PC-9 (cell line): Measurements from ENCODE around the gene LONRF3. TPM values are rescaled to one million over a fixed set of nuclear protein-coding genes. Genes with fewer than 3 reads are reported as not detected.

Experiments
- BruUV-seq: library from RNA; stranded (reverse); fragments of 400-500 nt; replicated peaks from 2 replicates; lab custom pipeline; 2021; lab: Mats Ljungman, UMichigan
- CTCF ChIA-PET: fragments of 300-600 bp; sonication (Branson Sonifier 250); formaldehyde crosslinking; loops from one replicate; lab custom pipeline; 2022; ENCODE audit warnings: antibody characterized with exemption; lab: Charles Lee
- POLR2A ChIA-PET: fragments of 300-600 bp; sonication (Branson Sonifier 250); formaldehyde crosslinking; loops from one replicate; lab custom pipeline; 2022; ENCODE audit warnings: antibody characterized with exemption; ENCODE audit not compliant: unreplicated experiment; lab: Charles Lee
- DNase-seq, 2 experiments: peaks; one replicate each; pipeline versions ENCODE4 v3.0.0 to v3.0.0-alpha.2; 2015 to 2022; ENCODE audit warnings: mixed read lengths in 1 of 2
- H2AFZ ChIP-seq: fragments of 200-600 bp; sonication (generic); 2 replicates; pipeline ENCODE4 v1.8.1; 2017; ENCODE audit warnings: antibody characterized with exemption
- H3F3A ChIP-seq: fragments of 200-600 bp; sonication (generic); 2 replicates; pipeline ENCODE4 v1.8.1; 2017; ENCODE audit warnings: antibody characterized with exemption, mild to moderate bottlenecking, low read depth; ENCODE audit not compliant: insufficient read depth
- H3K27ac ChIP-seq: fragments of 200-600 bp; sonication (generic); 2 replicates; pipeline ENCODE4 v1.6.1; 2016; ENCODE audit warnings: mixed run types
- H3K27me3 ChIP-seq: fragments of 200-600 bp; sonication (generic); 2 replicates; pipeline ENCODE4 v1.6.1; 2016; ENCODE audit warnings: low read depth, mixed run types; ENCODE audit not compliant: insufficient read depth
- H3K36me3 ChIP-seq: fragments of 200-600 bp; sonication (generic); 2 replicates; pipeline ENCODE4 v1.6.1; 2016; ENCODE audit warnings: low read depth, mixed run types
- H3K4me1 ChIP-seq: fragments of 200-600 bp; sonication (generic); replicated peaks from 2 replicates; pipeline ENCODE4 v1.6.1; 2016; ENCODE audit warnings: mixed run types; ENCODE audit not compliant: insufficient read depth
- H3K4me2 ChIP-seq: fragments of 200-600 bp; sonication (generic); 2 replicates; pipeline ENCODE4 v1.6.1; 2017; ENCODE audit warnings: mixed run types
- H3K4me3 ChIP-seq: fragments of 200-600 bp; sonication (generic); 2 replicates; pipeline ENCODE4 v1.6.1; 2016; ENCODE audit warnings: mixed run types
- H3K79me2 ChIP-seq: fragments of 200-600 bp; sonication (generic); 2 replicates; pipeline ENCODE4 v1.6.1; 2017; ENCODE audit warnings: low read depth, mixed run types
- H3K9me2 ChIP-seq: fragments of 200-600 bp; sonication (generic); 2 replicates; pipeline ENCODE4 v1.8.1; 2017; ENCODE audit warnings: mild to moderate bottlenecking; ENCODE audit not compliant: insufficient read depth
- H3K9me3 ChIP-seq: fragments of 200-600 bp; sonication (generic); 2 replicates; pipeline ENCODE4 v1.8.1; 2016; ENCODE audit warnings: low read depth; ENCODE audit not compliant: insufficient read depth
- H4K20me1 ChIP-seq: fragments of 200-600 bp; sonication (generic); 2 replicates; pipeline ENCODE4 v1.8.1; 2017; ENCODE audit not compliant: insufficient read depth
- EZH2 ChIP-seq: fragments of 200-600 bp; sonication (generic); IDR thresholded peaks from 2 replicates; pipeline ENCODE4 v1.8.0; 2017; ENCODE audit warnings: antibody characterized with exemption, low read depth
- intact Hi-C: fragments of 100-400 bp; cut with micrococcal nuclease; formaldehyde crosslinking; loops from one replicate; pipeline ENCODE4 v1.10.0; 2022; ENCODE audit not compliant: unreplicated experiment
- total RNA-seq: library from RNA; stranded (reverse); gene quantifications from 2 replicates; pipeline ENCODE4 v1.2.3, GENCODE V29; 2021
- TF ChIP-seq, protein P1 (sequence below): fragments of 200-600 bp; sonication (generic); conservative IDR thresholded peaks from 2 replicates; pipeline ENCODE4 v1.6.1; 2017; ENCODE audit warnings: mixed run types, antibody characterized with exemption, mild to moderate bottlenecking, moderate library complexity

LONRF3 gene
- total RNA-seq, 1 experiment from 2014 or later: 6.3 TPM

GRCh38 chrX:118941147-118941546, 33.3 kb upstream of the LONRF3 start:
- ChIA-PET CTCF (no interaction called here), POLR2A (no interaction called here)
- H2AFZ ChIP-seq: no peak overlapping the region
- no peaks in the 10 kb centered on the region for H4K20me1 ChIP-seq
- H3K4me2 ChIP-seq: no peak overlapping the region
- H3K36me3 ChIP-seq: no peaks in the 10 kb centered on the region
- H3K4me3 ChIP-seq: no peak overlapping the region
- TF ChIP-seq, protein P1, sequence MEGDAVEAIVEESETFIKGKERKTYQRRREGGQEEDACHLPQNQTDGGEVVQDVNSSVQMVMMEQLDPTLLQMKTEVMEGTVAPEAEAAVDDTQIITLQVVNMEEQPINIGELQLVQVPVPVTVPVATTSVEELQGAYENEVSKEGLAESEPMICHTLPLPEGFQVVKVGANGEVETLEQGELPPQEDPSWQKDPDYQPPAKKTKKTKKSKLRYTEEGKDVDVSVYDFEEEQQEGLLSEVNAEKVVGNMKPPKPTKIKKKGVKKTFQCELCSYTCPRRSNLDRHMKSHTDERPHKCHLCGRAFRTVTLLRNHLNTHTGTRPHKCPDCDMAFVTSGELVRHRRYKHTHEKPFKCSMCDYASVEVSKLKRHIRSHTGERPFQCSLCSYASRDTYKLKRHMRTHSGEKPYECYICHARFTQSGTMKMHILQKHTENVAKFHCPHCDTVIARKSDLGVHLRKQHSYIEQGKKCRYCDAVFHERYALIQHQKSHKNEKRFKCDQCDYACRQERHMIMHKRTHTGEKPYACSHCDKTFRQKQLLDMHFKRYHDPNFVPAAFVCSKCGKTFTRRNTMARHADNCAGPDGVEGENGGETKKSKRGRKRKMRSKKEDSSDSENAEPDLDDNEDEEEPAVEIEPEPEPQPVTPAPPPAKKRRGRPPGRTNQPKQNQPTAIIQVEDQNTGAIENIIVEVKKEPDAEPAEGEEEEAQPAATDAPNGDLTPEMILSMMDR: no peak
- no peak for TF ChIP-seq EZH2
- H3K9me2 ChIP-seq: no peaks in the 10 kb centered on the region
- BruUV-seq: no TSS peak
- H3F3A ChIP-seq: no peaks in the 10 kb centered on the region
- no peaks in the 10 kb centered on the region for H3K27me3 ChIP-seq
- DNase-seq: no peak
- H3K79me2 ChIP-seq: no peaks in the 10 kb centered on the region
- no peaks in the 10 kb centered on the region for H3K4me1 ChIP-seq
- no peaks in the 10 kb centered on the region for H3K9me3 ChIP-seq
- H3K27ac ChIP-seq: no peak overlapping the region
- intact Hi-C loops: no loop called here

DNA sequence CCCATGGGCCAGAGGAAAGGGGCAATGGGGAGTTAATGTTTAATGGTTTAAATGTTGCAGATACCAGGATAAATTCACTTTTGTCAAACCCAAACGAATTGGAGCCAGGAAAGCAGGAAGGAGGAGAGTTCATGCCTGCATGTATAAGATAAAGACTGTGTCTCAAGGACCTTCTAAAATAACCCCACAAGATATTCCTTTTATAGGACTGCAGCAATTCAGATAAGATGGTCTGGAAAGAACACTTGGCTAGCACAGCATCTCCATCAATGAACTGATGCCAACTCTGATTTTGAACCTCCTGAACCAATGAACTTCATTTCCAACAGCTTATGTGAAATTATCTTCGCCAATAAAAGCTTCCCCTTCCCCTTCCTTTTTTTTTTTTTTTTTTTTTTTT, 31.3 kb upstream of the LONRF3 start:
- H3K27ac ChIP-seq: no peak overlapping the region
- BruUV-seq: no TSS peak
- intact Hi-C loops: no loop called here
- H3K36me3 ChIP-seq: no peaks in the 10 kb centered on the region
- no peak for DNase-seq
- H3K27me3 ChIP-seq: no peaks in the 10 kb centered on the region
- H3K4me3 ChIP-seq: no peak overlapping the region
- TF ChIP-seq EZH2: no peak
- TF ChIP-seq, protein P1: no peak
- no peaks in the 10 kb centered on the region for H3K79me2 ChIP-seq
- H4K20me1 ChIP-seq: no peaks in the 10 kb centered on the region
- no peaks in the 10 kb centered on the region for H3K9me2 ChIP-seq
- ChIA-PET POLR2A (no interaction called here), CTCF (interaction anchor here (0.6 kb wide), 1 partner anchor 124 kb away, joined by 8 read pairs; no protein-coding TSS in a partner anchor)
- H3K9me3 ChIP-seq: no peaks in the 10 kb centered on the region
- no peak overlapping the region for H3K4me2 ChIP-seq
- H3F3A ChIP-seq: no peaks in the 10 kb centered on the region
- no peak overlapping the region for H2AFZ ChIP-seq
- H3K4me1 ChIP-seq: no peaks in the 10 kb centered on the region

GRCh38 chrX:118945921-118946320, 28.5 kb upstream of the LONRF3 start:
- intact Hi-C loops: no loop called here

More at GRCh38 chrX:118945921-118946320, 28.5 kb upstream of the LONRF3 start:
- H3K79me2 ChIP-seq: no peaks in the 10 kb centered on the region
- BruUV-seq: no TSS peak
- no peak overlapping the region for H3K4me2 ChIP-seq
- no peaks in the 10 kb centered on the region for H3F3A ChIP-seq
- CTCF ChIA-PET: no interaction called here
- no peaks in the 10 kb centered on the region for H3K4me1 ChIP-seq
- no peak for TF ChIP-seq EZH2
- TF ChIP-seq, protein P1: no peak
- no peak overlapping the region for H3K27ac ChIP-seq
- DNase-seq: no peak
- no peaks in the 10 kb centered on the region for H3K36me3 ChIP-seq
- H4K20me1 ChIP-seq: no peaks in the 10 kb centered on the region
- no peak overlapping the region for H2AFZ ChIP-seq
- no peak overlapping the region for H3K4me3 ChIP-seq
- no peaks in the 10 kb centered on the region for H3K27me3 ChIP-seq
- no peaks in the 10 kb centered on the region for H3K9me3 ChIP-seq
- POLR2A ChIA-PET: interaction anchor here (0.5 kb wide), 1 partner anchor 57 kb away, joined by 5 read pairs; no protein-coding TSS in a partner anchor
- H3K9me2 ChIP-seq: no peaks in the 10 kb centered on the region
